A673 (cell line): ENCODE measurements around the gene MGAT5B. TPM values are rescaled to one million over a fixed set of nuclear protein-coding genes. Genes with fewer than 3 reads are reported as not detected.

Experiments
- BruUV-seq: library from RNA; stranded (reverse); fragments of 400-500 nt; replicated peaks from 2 replicates; lab custom pipeline; 2021; lab: Mats Ljungman, UMichigan
- CTCF ChIA-PET: fragments of 300-600 bp; sonication (Branson Sonifier 250); formaldehyde crosslinking; loops from one replicate; lab custom pipeline; 2022; ENCODE audit warnings: antibody characterized with exemption; lab: Charles Lee
- POLR2A ChIA-PET: fragments of 300-600 bp; sonication (Branson Sonifier 250); formaldehyde crosslinking; loops from one replicate; lab custom pipeline; 2022; ENCODE audit warnings: antibody characterized with exemption; ENCODE audit not compliant: low non-redundant PET; lab: Charles Lee
- DNase-seq: peaks from one replicate; pipeline ENCODE4 v3.0.0-alpha.2; 2015; ENCODE audit warnings: low spot score
- H3K27ac ChIP-seq: fragments of 200-600 bp; sonication (generic); 2 replicates; pipeline ENCODE4 v1.5.1; 2016; ENCODE audit warnings: mixed run types, low read depth, mild to moderate bottlenecking, mixed read lengths, antibody characterized with exemption, low read length; ENCODE audit not compliant: poor library complexity, severe bottlenecking
- H3K27me3 ChIP-seq: fragments of 200-600 bp; sonication (generic); replicated peaks from 2 replicates; pipeline ENCODE4 v1.6.1; 2017; ENCODE audit warnings: mixed run types, low read depth, mild to moderate bottlenecking, mixed read lengths, antibody characterized with exemption, low read length; ENCODE audit not compliant: insufficient read depth, poor library complexity
- H3K36me3 ChIP-seq: fragments of 200-600 bp; sonication (generic); 2 replicates; pipeline ENCODE4 v1.6.1; 2016; ENCODE audit warnings: mixed run types, mild to moderate bottlenecking, mixed read lengths, antibody characterized with exemption, low read length; ENCODE audit not compliant: insufficient read depth, poor library complexity, severe bottlenecking
- H3K4me1 ChIP-seq: fragments of 200-600 bp; sonication (generic); 2 replicates; pipeline ENCODE4 v1.6.1; 2017; ENCODE audit warnings: mixed run types, mild to moderate bottlenecking, mixed read lengths, antibody characterized with exemption, low read length; ENCODE audit not compliant: insufficient read depth, poor library complexity, severe bottlenecking
- H3K4me3 ChIP-seq: fragments of 200-600 bp; sonication (generic); 2 replicates; pipeline ENCODE4 v1.5.1; 2016; ENCODE audit warnings: low read depth, mixed run types, mild to moderate bottlenecking, mixed read lengths, low read length; ENCODE audit not compliant: poor library complexity, severe bottlenecking
- H3K9me3 ChIP-seq: fragments of 200-600 bp; sonication (generic); 2 replicates; pipeline ENCODE4 v1.6.1; 2016; ENCODE audit warnings: mixed run types, low read depth, mild to moderate bottlenecking, mixed read lengths, antibody characterized with exemption, low read length; ENCODE audit not compliant: poor library complexity, severe bottlenecking
- EZH2 ChIP-seq: fragments of 200-600 bp; sonication (generic); IDR thresholded peaks from 2 replicates; pipeline ENCODE4 v1.6.1; 2017; ENCODE audit warnings: borderline replicate concordance, low read depth, mild to moderate bottlenecking, mixed read lengths, antibody characterized with exemption, low read length; ENCODE audit not compliant: poor library complexity, severe bottlenecking
- intact Hi-C: fragments of 100-400 bp; cut with micrococcal nuclease; formaldehyde crosslinking; loops from one replicate; pipeline ENCODE4 v1.10.0; 2022; ENCODE audit not compliant: unreplicated experiment
- total RNA-seq: library from RNA; stranded (reverse); gene quantifications from 2 replicates; pipeline ENCODE4 v1.2.3, GENCODE V29; 2021
- TF ChIP-seq, protein P1 (sequence below): fragments of 300-800, 200-600 bp; sonication (generic); conservative IDR thresholded peaks from 2 replicates; pipeline ENCODE4 v1.5.1; 2017; ENCODE audit warnings: low read depth, mild to moderate bottlenecking, antibody characterized with exemption, low read length, moderate library complexity, mixed read lengths

MGAT5B gene
- total RNA-seq, 1 experiment from 2014 or later = 1.1 TPM

DNA sequence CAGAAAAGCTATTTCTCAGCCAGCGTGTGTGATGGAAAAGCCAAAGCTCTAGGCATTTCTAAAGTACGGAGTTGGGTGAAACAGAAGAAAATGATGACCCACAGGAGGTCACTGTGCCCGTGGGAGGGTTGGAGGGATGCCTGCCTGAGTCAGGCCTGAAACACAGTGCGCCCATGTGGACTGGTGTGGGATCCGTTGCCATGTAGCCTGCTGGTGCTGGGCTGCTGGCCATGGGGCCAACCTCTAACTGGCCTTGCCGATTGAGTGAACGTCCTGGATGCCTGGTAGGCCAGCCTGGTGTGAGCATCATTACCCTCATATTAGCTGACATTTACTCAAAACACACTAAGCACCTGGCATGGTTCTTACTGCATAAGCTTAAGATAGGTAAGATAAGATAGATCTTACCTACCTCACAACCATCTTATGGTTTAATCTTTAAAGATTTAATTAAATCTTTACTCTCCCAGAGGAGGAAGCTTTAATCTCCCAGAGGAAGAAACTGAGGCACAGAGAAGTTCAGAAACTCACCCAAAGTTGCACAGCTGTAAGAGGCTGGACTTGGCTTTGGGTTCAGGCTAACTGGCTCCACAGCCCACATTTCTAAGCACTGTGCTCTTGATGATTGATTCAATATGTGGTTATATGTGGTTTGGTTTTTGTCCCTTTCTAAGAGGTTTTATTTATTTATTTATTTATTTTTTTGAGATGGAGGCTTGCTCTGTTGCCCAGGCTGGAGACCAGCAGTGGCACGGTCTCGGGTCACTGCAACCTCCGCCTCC lies 15.7 kb downstream of the MGAT5B start:
- no peaks in the 10 kb centered on the region for H3K4me1 ChIP-seq
- no peak overlapping the region for H3K27ac ChIP-seq
- intact Hi-C loops = no loop called here
- H3K27me3 ChIP-seq = no peaks in the 10 kb centered on the region
- ChIA-PET CTCF (no interaction called here), POLR2A (no interaction called here)
- no peak overlapping the region for H3K4me3 ChIP-seq
- DNase-seq = no peak
- H3K36me3 ChIP-seq = no peaks in the 10 kb centered on the region
- no peaks in the 10 kb centered on the region for H3K9me3 ChIP-seq
- TF ChIP-seq EZH2 = no peak
- TF ChIP-seq, protein P1, sequence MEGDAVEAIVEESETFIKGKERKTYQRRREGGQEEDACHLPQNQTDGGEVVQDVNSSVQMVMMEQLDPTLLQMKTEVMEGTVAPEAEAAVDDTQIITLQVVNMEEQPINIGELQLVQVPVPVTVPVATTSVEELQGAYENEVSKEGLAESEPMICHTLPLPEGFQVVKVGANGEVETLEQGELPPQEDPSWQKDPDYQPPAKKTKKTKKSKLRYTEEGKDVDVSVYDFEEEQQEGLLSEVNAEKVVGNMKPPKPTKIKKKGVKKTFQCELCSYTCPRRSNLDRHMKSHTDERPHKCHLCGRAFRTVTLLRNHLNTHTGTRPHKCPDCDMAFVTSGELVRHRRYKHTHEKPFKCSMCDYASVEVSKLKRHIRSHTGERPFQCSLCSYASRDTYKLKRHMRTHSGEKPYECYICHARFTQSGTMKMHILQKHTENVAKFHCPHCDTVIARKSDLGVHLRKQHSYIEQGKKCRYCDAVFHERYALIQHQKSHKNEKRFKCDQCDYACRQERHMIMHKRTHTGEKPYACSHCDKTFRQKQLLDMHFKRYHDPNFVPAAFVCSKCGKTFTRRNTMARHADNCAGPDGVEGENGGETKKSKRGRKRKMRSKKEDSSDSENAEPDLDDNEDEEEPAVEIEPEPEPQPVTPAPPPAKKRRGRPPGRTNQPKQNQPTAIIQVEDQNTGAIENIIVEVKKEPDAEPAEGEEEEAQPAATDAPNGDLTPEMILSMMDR = no peak
- BruUV-seq = no TSS peak

DNA sequence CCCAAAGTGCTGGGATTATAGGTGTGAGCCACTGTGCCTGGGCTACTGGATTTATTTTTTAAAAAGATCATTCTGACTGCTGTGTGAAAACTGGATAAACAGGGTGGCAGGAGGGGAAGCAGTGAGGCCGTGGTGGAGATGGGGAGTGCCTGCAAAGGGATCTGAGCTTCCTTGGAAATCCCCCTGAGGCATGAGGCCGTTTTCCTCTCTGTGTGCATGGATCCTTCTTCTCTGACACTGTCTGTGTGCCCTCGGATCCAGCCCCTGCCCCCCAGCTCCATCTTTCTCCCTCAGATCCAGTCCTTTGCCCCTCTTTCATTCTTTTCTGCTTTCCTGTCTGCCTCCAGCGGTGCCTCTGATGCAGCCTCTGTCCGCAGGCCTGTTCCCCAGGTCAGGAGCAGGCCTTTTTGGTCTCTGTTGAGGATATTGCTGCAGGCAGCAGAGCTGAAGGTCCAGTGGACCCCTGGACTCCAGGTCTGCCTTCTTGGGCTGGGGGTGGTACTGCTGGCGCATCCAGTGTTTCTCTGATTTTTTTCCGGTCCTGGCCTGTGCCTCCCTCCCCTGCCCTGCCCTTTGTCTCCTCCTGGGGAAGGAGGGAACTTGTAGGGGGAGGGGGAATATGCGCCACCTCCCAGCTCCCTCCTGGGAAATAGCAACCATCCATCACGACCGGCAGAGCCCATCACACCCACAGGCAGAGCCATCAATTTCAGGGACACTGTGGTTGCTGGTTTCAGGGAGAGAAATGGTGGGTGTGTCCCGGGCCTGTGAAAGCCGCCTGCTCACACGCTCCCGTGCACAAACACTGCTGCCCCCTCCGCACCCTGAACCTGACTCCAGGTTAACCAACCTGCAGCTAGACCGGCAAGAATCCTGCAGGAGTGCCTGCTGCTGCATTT lies 17.0 kb downstream of the MGAT5B start:
- no TSS peak for BruUV-seq
- Histone ChIP-seq H3K27me3 (no peaks in the 10 kb centered on the region), H3K4me1 (no peaks in the 10 kb centered on the region), H3K36me3 (no peaks in the 10 kb centered on the region), H3K27ac (no peak overlapping the region), H3K4me3 (no peak overlapping the region), H3K9me3 (no peaks in the 10 kb centered on the region)
- POLR2A ChIA-PET = no interaction called here
- CTCF ChIA-PET = no interaction called here
- no peak for DNase-seq
- TF ChIP-seq, protein P1 = no peak
- TF ChIP-seq EZH2 = no peak
- intact Hi-C loops = no loop called here

DNA sequence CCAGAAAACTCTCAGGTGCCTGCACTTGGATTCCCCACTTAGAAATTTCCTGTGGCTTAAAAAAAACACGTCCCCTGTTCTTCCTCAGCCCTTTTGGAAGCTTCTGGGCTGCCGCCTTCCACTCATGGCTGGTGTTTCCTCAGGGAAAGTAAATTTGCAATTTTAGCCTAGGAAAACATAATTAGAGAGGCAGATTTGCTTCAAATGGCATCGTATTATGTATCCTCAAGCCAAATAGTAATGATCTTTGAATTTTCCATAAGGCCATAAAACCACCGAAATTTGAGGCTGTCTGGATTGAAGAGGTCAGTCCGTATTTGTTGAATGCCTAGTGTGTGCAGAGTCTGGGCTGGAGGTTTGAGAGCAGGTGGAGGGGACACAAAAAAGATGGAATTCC lies 17.7 kb downstream of the MGAT5B start:
- Histone ChIP-seq H3K9me3 (no peaks in the 10 kb centered on the region), H3K27me3 (no peaks in the 10 kb centered on the region), H3K27ac (no peak overlapping the region), H3K4me3 (no peak overlapping the region), H3K4me1 (no peaks in the 10 kb centered on the region), H3K36me3 (no peaks in the 10 kb centered on the region)
- ChIA-PET POLR2A (no interaction called here), CTCF (no interaction called here)
- intact Hi-C loops = no loop called here
- no TSS peak for BruUV-seq
- no peak for DNase-seq
- TF ChIP-seq, protein P1 = no peak
- no peak for TF ChIP-seq EZH2
